ENCODE data around the gene ELFN2.

- TF ChIP-seq, protein P1, sequence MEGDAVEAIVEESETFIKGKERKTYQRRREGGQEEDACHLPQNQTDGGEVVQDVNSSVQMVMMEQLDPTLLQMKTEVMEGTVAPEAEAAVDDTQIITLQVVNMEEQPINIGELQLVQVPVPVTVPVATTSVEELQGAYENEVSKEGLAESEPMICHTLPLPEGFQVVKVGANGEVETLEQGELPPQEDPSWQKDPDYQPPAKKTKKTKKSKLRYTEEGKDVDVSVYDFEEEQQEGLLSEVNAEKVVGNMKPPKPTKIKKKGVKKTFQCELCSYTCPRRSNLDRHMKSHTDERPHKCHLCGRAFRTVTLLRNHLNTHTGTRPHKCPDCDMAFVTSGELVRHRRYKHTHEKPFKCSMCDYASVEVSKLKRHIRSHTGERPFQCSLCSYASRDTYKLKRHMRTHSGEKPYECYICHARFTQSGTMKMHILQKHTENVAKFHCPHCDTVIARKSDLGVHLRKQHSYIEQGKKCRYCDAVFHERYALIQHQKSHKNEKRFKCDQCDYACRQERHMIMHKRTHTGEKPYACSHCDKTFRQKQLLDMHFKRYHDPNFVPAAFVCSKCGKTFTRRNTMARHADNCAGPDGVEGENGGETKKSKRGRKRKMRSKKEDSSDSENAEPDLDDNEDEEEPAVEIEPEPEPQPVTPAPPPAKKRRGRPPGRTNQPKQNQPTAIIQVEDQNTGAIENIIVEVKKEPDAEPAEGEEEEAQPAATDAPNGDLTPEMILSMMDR (IDR thresholded peaks at IDR 0.05), result no peak
- TF ChIP-seq ZFX (IDR thresholded peaks at IDR 0.05; ENCODE audit: borderline replicate concordance), result no peak
Observed at GRCh38 chr22:37353839-37354238, 73.4 kb downstream of the ELFN2 start.
